ENCODE results near the gene CASP5.

- no peak for TF ChIP-seq CTCF (conservative IDR thresholded peaks at IDR 0.05 in 1 of 2, IDR thresholded peaks at IDR 0.05 in 1 of 2; ENCODE audit: extremely low read depth in 1 of 2, insufficient read depth in 1 of 2, low read depth in 1 of 2, low read length in 2 of 2)
- no peak for TF ChIP-seq EZH2 (IDR thresholded peaks at IDR 0.05; ENCODE audit: borderline replicate concordance, low read length)
These were observed 29.5 kb upstream of the CASP5 start for GRCh38 chr11:105052487-105052886.

All from mammary epithelial cell (primary cell).